Measurements from ENCODE around the gene FHL2.

GRCh38 chr2:105365206-105365605 is 33.6 kb downstream of the FHL2 start:
- TF ChIP-seq CTCF (IDR thresholded peaks at IDR 0.05; ENCODE audit: poor library complexity), result no peak
- TF ChIP-seq EZH2 (IDR thresholded peaks at IDR 0.05; ENCODE audit: borderline replicate concordance), result no peak

Measured in hepatocyte (in vitro differentiated cells).